ENCODE data around the gene FLNB.

- TF ChIP-seq TCF7 (IDR thresholded peaks at IDR 0.05; ENCODE audit: low read depth): no peak
- TF ChIP-seq MEIS1 (CRISPR knock-in tag; IDR thresholded peaks at IDR 0.05; ENCODE audit: borderline replicate concordance): no peak
- TF ChIP-seq RBM39 (IDR thresholded peaks at IDR 0.05; ENCODE audit: low read depth, low read length, poor library complexity, severe bottlenecking): no peak
- TF ChIP-seq CTCF (CRISPR knock-in tag; IDR thresholded peaks at IDR 0.05): no peak
- TF ChIP-seq ZNF251 (CRISPR knock-in tag; IDR thresholded peaks at IDR 0.05): no peak
- no peak for TF ChIP-seq ZNF576 (CRISPR knock-in tag; IDR thresholded peaks at IDR 0.05)
- no peak for TF ChIP-seq UBTF (CRISPR knock-in tag; IDR thresholded peaks at IDR 0.05)
Observed at GRCh38 chr3:57999417-58000115, 8.7 kb upstream of the FLNB start.
